Measurements from ENCODE around the gene TNPO3.

- TF ChIP-seq CTCF (IDR thresholded peaks at IDR 0.05) (no peak), POLR2A (IDR thresholded peaks at IDR 0.05) (no peak), POLR2AphosphoS5 (IDR thresholded peaks at IDR 0.05) (no peak)
These were observed 45.5 kb downstream of the TNPO3 start for GRCh38 chr7:129009437-129009836.

Data from breast epithelium (tissue), 3 donors.